ENCODE data around the gene LRPPRC.

- TF ChIP-seq POLR2A (IDR thresholded peaks at IDR 0.05) = no peak
- no peak for TF ChIP-seq CTCF (IDR thresholded peaks at IDR 0.05 in 4 of 5, conservative IDR thresholded peaks at IDR 0.05 in 1 of 5)
These were observed 98.9 kb downstream of the LRPPRC start for GRCh38 chr2:43896906-43897305.

Data from gastrocnemius medialis (tissue), 4 donors.